Hepatocyte (in vitro differentiated cells): ENCODE measurements around the gene CXCL3. TPM values are rescaled to one million over a fixed set of nuclear protein-coding genes. Genes with fewer than 3 reads are reported as not detected.

Experiments used
- DNase-seq: peaks from one replicate; pipeline ENCODE4 v3.0.0-alpha.2; 2016; ENCODE audit warnings: low spot score
- H2AFZ ChIP-seq: fragments of 200-600 bp; sonication (generic); 2 replicates; pipeline ENCODE4 v1.6.0; 2016; ENCODE audit warnings: antibody characterized with exemption, mild to moderate bottlenecking
- H3K27ac ChIP-seq: fragments of 200-600 bp; sonication (generic); 2 replicates; pipeline ENCODE4 v1.5.1; 2016; ENCODE audit warnings: mild to moderate bottlenecking
- H3K27me3 ChIP-seq: fragments of 200-600 bp; sonication (generic); 2 replicates; pipeline ENCODE4 v1.6.1; 2016
- H3K36me3 ChIP-seq: fragments of 200-600 bp; sonication (generic); replicated peaks from 2 replicates; pipeline ENCODE4 v1.5.1; 2016; ENCODE audit warnings: low read depth; ENCODE audit not compliant: insufficient read depth
- H3K4me1 ChIP-seq: fragments of 200-600 bp; sonication (generic); 2 replicates; pipeline ENCODE4 v1.5.1; 2016; ENCODE audit warnings: mild to moderate bottlenecking, moderate library complexity; ENCODE audit not compliant: insufficient read depth
- H3K4me2 ChIP-seq: fragments of 200-600 bp; sonication (generic); 2 replicates; pipeline ENCODE4 v1.6.0; 2016
- H3K4me3 ChIP-seq: fragments of 200-600 bp; sonication (generic); 2 replicates; pipeline ENCODE4 v1.5.1; 2016; ENCODE audit warnings: mild to moderate bottlenecking
- H3K79me2 ChIP-seq: fragments of 200-600 bp; sonication (generic); 2 replicates; pipeline ENCODE4 v1.6.0; 2017; ENCODE audit warnings: mild to moderate bottlenecking
- H3K9me2 ChIP-seq: fragments of 200-600 bp; sonication (generic); replicated peaks from 2 replicates; pipeline ENCODE4 v1.6.0; 2017; ENCODE audit warnings: mild to moderate bottlenecking; ENCODE audit not compliant: insufficient read depth
- H3K9me3 ChIP-seq: fragments of 200-600 bp; sonication (generic); 2 replicates; pipeline ENCODE4 v1.5.1; 2016; ENCODE audit warnings: low read depth, mild to moderate bottlenecking
- H4K20me1 ChIP-seq: fragments of 200-600 bp; sonication (generic); 2 replicates; pipeline ENCODE4 v1.6.0; 2016; ENCODE audit warnings: mild to moderate bottlenecking; ENCODE audit not compliant: insufficient read depth, poor library complexity, severe bottlenecking
- CTCF ChIP-seq: fragments of 200-600 bp; sonication (generic); IDR thresholded peaks from 2 replicates; pipeline ENCODE4 v1.5.1; 2016; ENCODE audit warnings: antibody characterized with exemption, mild to moderate bottlenecking; ENCODE audit not compliant: poor library complexity
- EZH2 ChIP-seq: fragments of 200-600 bp; sonication (generic); IDR thresholded peaks from 2 replicates; pipeline ENCODE4 v1.6.1; 2016; ENCODE audit warnings: antibody characterized with exemption, mild to moderate bottlenecking, borderline replicate concordance
- EZH2phosphoT487 ChIP-seq: fragments of 200-600 bp; sonication (generic); IDR thresholded peaks from one replicate; pipeline ENCODE4 v1.6.1; 2018; ENCODE audit warnings: antibody characterized with exemption, mild to moderate bottlenecking, low read depth, moderate library complexity; ENCODE audit not compliant: unreplicated experiment, severe bottlenecking
- WGBS: methylation state at CpG from one replicate; pipeline ENCODE4 v1.1.6; 2016; ENCODE audit warnings: low lambda C conversion rate; ENCODE audit errors: missing lambda C conversion rate; 5-methylcytosine and 5-hydroxymethylcytosine counted together
- polyA plus RNA-seq: library from polyadenylated mRNA; unstranded; fragments of >200 nt; fragmentation: Nextera tagmentation; extraction: Ambion mirVana; gene quantifications from 2 replicates; pipeline ENCODE4 v1.2.1, GENCODE V29; 2016
- total RNA-seq: library from RNA; depleted of rRNA; stranded (reverse); fragments of >200 nt; gene quantifications from 2 replicates; pipeline ENCODE4 v1.2.3, GENCODE V29; 2014

CXCL3 gene
- total and polyA plus RNA-seq, 2 experiments from 2014 or later, result 12.9 to 77.1 TPM

DNA sequence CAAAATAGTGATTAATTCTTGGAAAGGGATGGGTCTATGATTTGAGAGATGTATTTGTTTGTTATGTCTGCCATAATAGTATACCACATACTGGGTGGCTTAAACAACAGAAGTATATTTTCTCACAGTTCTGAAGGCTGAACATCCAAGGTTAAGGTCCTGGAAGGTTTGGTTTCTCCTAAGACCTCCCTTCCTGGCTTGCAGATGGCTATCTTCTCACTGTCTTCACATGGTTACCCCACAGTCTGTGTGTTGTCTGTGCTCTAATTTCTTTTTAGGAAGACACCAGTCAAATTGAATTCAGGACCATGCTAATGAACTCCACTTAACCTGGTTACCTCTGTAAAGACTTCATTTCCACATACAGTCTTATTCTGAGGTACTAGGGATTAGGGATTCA lies 34.9 kb upstream of the CXCL3 start:
- Histone ChIP-seq H3K9me3 (no peaks in the 10 kb centered on the region), H3K4me1 (no peaks in the 10 kb centered on the region), H4K20me1 (no peaks in the 10 kb centered on the region), H3K4me2 (no peak overlapping the region), H3K27ac (no peak overlapping the region), H3K36me3 (no peaks in the 10 kb centered on the region), H3K79me2 (no peaks in the 10 kb centered on the region), H2AFZ (no peak overlapping the region), H3K4me3 (no peak overlapping the region), H3K9me2 (no peaks in the 10 kb centered on the region), H3K27me3 (no peaks in the 10 kb centered on the region)
- TF ChIP-seq EZH2 (no peak), CTCF (no peak), EZH2phosphoT487 (no peak)
- no peak for DNase-seq

- H3K4me2 ChIP-seq, result no peak overlapping the region
- H3K27ac ChIP-seq, result no peak overlapping the region
- no peak for DNase-seq
- H3K9me3 ChIP-seq, result no peaks in the 10 kb centered on the region
- H3K4me3 ChIP-seq, result no peak overlapping the region
- H2AFZ ChIP-seq, result no peak overlapping the region
- H4K20me1 ChIP-seq, result no peaks in the 10 kb centered on the region
- WGBS, result 94% methylated on average over 1 of the region's 1 CpG
- H3K79me2 ChIP-seq, result no peaks in the 10 kb centered on the region
- H3K36me3 ChIP-seq, result no peaks in the 10 kb centered on the region
- TF ChIP-seq CTCF (no peak), EZH2 (no peak), EZH2phosphoT487 (no peak)
- no peaks in the 10 kb centered on the region for H3K4me1 ChIP-seq
- no peaks in the 10 kb centered on the region for H3K9me2 ChIP-seq
- H3K27me3 ChIP-seq, result no peaks in the 10 kb centered on the region
Measured at GRCh38 chr4:74072739-74073138, 34.2 kb upstream of the CXCL3 start.

GRCh38 chr4:74067586-74067985 lies 29.1 kb upstream of the CXCL3 start:
- no peak overlapping the region for H3K4me2 ChIP-seq
- no peaks in the 10 kb centered on the region for H3K27me3 ChIP-seq
- TF ChIP-seq CTCF, result no peak
- no peak for TF ChIP-seq EZH2
- TF ChIP-seq EZH2phosphoT487, result no peak
- no peak overlapping the region for H3K4me3 ChIP-seq
- H3K9me2 ChIP-seq, result no peaks in the 10 kb centered on the region
- H2AFZ ChIP-seq, result no peak overlapping the region
- no peaks in the 10 kb centered on the region for H3K79me2 ChIP-seq
- H3K36me3 ChIP-seq, result no peaks in the 10 kb centered on the region
- no peak for DNase-seq
- no peak overlapping the region for H3K27ac ChIP-seq
- H3K4me1 ChIP-seq, result peaks cover 6% of the 10 kb centered on the region
- no peaks in the 10 kb centered on the region for H4K20me1 ChIP-seq
- H3K9me3 ChIP-seq, result no peaks in the 10 kb centered on the region

DNA sequence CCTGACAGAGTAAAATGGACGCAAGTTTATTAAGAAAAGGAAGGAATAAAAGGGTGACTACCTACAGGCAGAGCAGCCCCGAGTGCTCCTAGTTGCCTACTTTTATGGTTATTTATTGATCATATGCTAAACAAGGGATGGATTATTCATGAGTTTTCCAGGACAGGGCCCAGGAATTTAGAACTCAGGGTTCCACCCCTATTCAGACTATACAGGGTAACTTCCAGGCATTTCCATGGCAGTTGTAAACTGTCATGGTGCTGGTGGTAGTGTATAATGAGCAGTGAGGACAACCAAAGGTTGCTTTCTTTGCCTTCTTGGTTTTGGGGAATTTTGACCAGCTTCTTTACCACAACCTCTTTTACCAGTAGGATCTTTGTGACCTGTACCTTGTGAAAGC lies 27.7 kb upstream of the CXCL3 start:
- Histone ChIP-seq H3K9me3 (no peaks in the 10 kb centered on the region), H3K27me3 (no peaks in the 10 kb centered on the region), H3K9me2 (no peaks in the 10 kb centered on the region), H3K4me2 (no peak overlapping the region), H2AFZ (no peak overlapping the region), H3K4me3 (no peak overlapping the region), H3K27ac (no peak overlapping the region), H4K20me1 (no peaks in the 10 kb centered on the region), H3K79me2 (no peaks in the 10 kb centered on the region), H3K36me3 (no peaks in the 10 kb centered on the region), H3K4me1 (peaks cover 6% of the 10 kb centered on the region)
- TF ChIP-seq CTCF (no peak), EZH2 (no peak), EZH2phosphoT487 (no peak)
- no peak for DNase-seq
- 96% methylated on average over 2 of the region's 2 CpGs for WGBS
